Peyer's patch (tissue), 4 donors: ENCODE data around the gene CELF2.

Experiments used
- POLR2A ChIP-seq, 2 donors: fragments of 450-650 bp; IDR thresholded peaks; one replicate each; pipeline ENCODE4 v1.5.1; 2017; ENCODE audit warnings: antibody characterized with exemption in 2 of 2, mild to moderate bottlenecking in 2 of 2, moderate library complexity in 2 of 2
- TF ChIP-seq, protein P1 (sequence below), 6 experiments: fragments of 450-650 bp in 4 of 6; fragments of 200-600 bp in 2 of 6; sonication (generic) in 1 of 6; IDR thresholded peaks; one replicate each; pipeline ENCODE4 v1.5.1; 2017 to 2019; ENCODE audit warnings: antibody characterized with exemption in 6 of 6, mild to moderate bottlenecking in 3 of 6, moderate library complexity in 1 of 6

DNA sequence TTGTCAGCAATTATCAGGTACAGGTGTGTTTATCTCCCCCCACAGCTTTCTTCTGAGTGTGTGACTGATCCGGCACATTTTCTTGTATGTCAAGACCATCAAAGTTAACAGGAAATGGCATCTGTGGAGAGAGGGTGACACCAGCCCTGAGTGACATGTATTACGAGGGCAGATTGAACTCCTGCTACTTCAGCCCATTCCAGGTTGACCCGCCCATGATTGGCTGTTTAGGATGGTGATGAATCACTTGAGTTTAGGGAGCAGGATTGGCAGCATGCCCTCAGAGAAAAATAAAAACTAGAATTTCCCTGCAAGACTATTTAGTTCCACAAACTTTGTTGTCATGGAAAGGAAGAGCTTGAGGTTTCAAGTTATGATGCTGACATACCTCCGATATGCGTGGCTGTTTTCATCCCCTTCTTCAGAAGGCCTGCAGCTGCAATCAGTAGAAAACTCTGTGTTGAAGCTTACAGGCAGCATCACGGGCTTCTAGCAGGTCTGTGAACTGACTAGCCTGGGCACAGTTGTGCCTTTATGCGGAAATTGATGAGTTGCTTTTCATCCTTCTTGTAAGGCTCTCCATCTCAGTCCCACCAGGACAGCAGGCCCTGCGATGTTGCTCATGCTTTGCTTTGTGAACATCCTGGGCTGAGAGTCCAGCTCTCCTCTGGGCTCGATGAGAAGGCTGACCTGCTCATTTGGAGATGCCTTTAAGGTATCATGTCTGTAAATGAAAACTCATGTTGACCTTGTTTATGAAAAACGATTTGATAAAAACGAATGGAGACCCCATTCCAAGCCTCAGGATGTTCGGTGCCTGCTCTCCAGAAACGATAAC lies 8.0 kb upstream of the CELF2 start:
- TF ChIP-seq, protein P1, sequence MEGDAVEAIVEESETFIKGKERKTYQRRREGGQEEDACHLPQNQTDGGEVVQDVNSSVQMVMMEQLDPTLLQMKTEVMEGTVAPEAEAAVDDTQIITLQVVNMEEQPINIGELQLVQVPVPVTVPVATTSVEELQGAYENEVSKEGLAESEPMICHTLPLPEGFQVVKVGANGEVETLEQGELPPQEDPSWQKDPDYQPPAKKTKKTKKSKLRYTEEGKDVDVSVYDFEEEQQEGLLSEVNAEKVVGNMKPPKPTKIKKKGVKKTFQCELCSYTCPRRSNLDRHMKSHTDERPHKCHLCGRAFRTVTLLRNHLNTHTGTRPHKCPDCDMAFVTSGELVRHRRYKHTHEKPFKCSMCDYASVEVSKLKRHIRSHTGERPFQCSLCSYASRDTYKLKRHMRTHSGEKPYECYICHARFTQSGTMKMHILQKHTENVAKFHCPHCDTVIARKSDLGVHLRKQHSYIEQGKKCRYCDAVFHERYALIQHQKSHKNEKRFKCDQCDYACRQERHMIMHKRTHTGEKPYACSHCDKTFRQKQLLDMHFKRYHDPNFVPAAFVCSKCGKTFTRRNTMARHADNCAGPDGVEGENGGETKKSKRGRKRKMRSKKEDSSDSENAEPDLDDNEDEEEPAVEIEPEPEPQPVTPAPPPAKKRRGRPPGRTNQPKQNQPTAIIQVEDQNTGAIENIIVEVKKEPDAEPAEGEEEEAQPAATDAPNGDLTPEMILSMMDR (IDR thresholded peaks at IDR 0.05) = no peak
- TF ChIP-seq POLR2A (IDR thresholded peaks at IDR 0.05) = no peak
